Transverse colon (tissue), 3 donors: ENCODE results near the gene SNUPN.

ENCODE experiments used
- CTCF ChIP-seq, 5 experiments: fragments of 200-600 bp in 3 of 5; fragments of 450-650 bp in 2 of 5; sonication (generic) in 3 of 5; IDR thresholded peaks; 1 replicate in 2 of 5; 2 replicates in 3 of 5; pipeline ENCODE4 v1.5.1; 2016 to 2017; ENCODE audit warnings: antibody characterized with exemption in 5 of 5, inconsistent platforms in 3 of 5, mild to moderate bottlenecking in 2 of 5, moderate library complexity in 1 of 5
- EP300 ChIP-seq: sonication (generic); formaldehyde crosslinking; IDR thresholded peaks from one replicate; pipeline ENCODE4 v1.6.1; 2017; ENCODE audit warnings: antibody characterized with exemption, low read depth

- no peak for TF ChIP-seq EP300
- TF ChIP-seq CTCF (IDR thresholded peaks at IDR 0.05) = no peak
Measured at GRCh38 chr15:75653347-75653913, 27.9 kb upstream of the SNUPN start.
